HepG2 (cell line): ENCODE results near the gene NDUFAF3. TPM values are rescaled to one million over a fixed set of nuclear protein-coding genes. Genes with fewer than 3 reads are reported as not detected.

Source experiments
- ATAC-seq: fragments of 200-7000 bp; cut with Tn5 transposase; 3 replicates; pipeline ENCODE4 v1.9.1; 2020; ENCODE audit warnings: mild to moderate bottlenecking, moderate library complexity
- BruUV-seq: library from RNA; stranded (reverse); fragments of 400-500 nt; replicated peaks from 2 replicates; lab custom pipeline; 2021; lab: Mats Ljungman, UMichigan
- CTCF ChIA-PET: fragments of 300-600 bp; formaldehyde crosslinking; extraction: SDS; loops from one replicate; lab custom pipeline; 2021; ENCODE audit warnings: low total read pairs, inconsistent platforms, low intra/inter-chr PET ratio; lab: Yijun Ruan, JAX
- POLR2A ChIA-PET: fragments of 350-600 bp; sonication (Branson Sonifier 250); formaldehyde crosslinking; loops from one replicate; lab custom pipeline; 2020; ENCODE audit warnings: antibody characterized with exemption, inconsistent platforms; lab: Yijun Ruan, JAX
- DNase-seq: peaks from one replicate; pipeline ENCODE4 v3.0.0-alpha.2; 2015; ENCODE audit warnings: low spot score
- FAIRE-seq: peaks from 3 replicates; lab custom pipeline; 2011; peaks lifted over from hg19 to GRCh38; lab: Jason Lieb, UNC
- H2AFZ ChIP-seq: one replicate; pipeline ENCODE4 v1.6.1; 2011; ENCODE audit warnings: low read length, inconsistent platforms
- H3K27ac ChIP-seq: fragments of 300-600 bp; 3 replicates; pipeline ENCODE4 v1.8.0; 2011; ENCODE audit warnings: mixed run types, mild to moderate bottlenecking, mixed read lengths, low read length, inconsistent platforms; ENCODE audit not compliant: insufficient read depth; ENCODE audit errors: extremely low read length
- H3K27me3 ChIP-seq, 2 experiments: fragments of 200-600 bp in 1 of 2; 2 replicates in 1 of 2; 3 replicates in 1 of 2; pipeline versions ENCODE4 v1.6.0 to v1.8.0; 2011; ENCODE audit warnings: low read length in 2 of 2, mild to moderate bottlenecking in 2 of 2, moderate library complexity in 2 of 2, inconsistent platforms in 1 of 2; ENCODE audit not compliant: insufficient read depth in 2 of 2, control insufficient read depth in 1 of 2
- H3K36me3 ChIP-seq, 2 experiments: fragments of 200-600 bp in 1 of 2; replicated peaks in 1 of 2; 2 replicates in 1 of 2; 3 replicates in 1 of 2; pipeline versions ENCODE4 v1.5.1 to v1.8.0; 2011; ENCODE audit warnings: low read length in 2 of 2, inconsistent platforms in 1 of 2; ENCODE audit not compliant: insufficient read depth in 2 of 2, control insufficient read depth in 1 of 2
- H3K4me1 ChIP-seq: 2 replicates; pipeline ENCODE4 v1.5.1; 2012; ENCODE audit warnings: low read length, inconsistent platforms; ENCODE audit not compliant: insufficient read depth
- H3K4me2 ChIP-seq: 2 replicates; pipeline ENCODE4 v1.6.0; 2011; ENCODE audit warnings: low read depth, low read length, inconsistent platforms
- H3K4me3 ChIP-seq, 3 experiments: fragments of 200-600 bp in 1 of 3; sonication (generic), shearing (Covaris generic) in 1 of 3; replicated peaks in 1 of 3; 2 replicates each; pipeline ENCODE4 v1.5.1; 2011 to 2016; ENCODE audit warnings: low read length in 3 of 3, inconsistent platforms in 2 of 3, low read depth in 2 of 3, mild to moderate bottlenecking in 2 of 3, control low read depth in 1 of 3, mixed read lengths in 1 of 3; ENCODE audit not compliant: insufficient read depth in 1 of 3
- H3K79me2 ChIP-seq: one replicate; pipeline ENCODE4 v1.6.1; 2011; ENCODE audit warnings: low read length, inconsistent platforms; ENCODE audit not compliant: insufficient read depth
- H3K9ac ChIP-seq: 2 replicates; pipeline ENCODE4 v1.6.0; 2011; ENCODE audit warnings: mild to moderate bottlenecking, low read depth, low read length, inconsistent platforms; ENCODE audit not compliant: insufficient read depth
- H3K9me3 ChIP-seq: 2 replicates; pipeline ENCODE4 v1.5.1; 2012; ENCODE audit warnings: mild to moderate bottlenecking, low read length
- H4K20me1 ChIP-seq: 2 replicates; pipeline ENCODE4 v1.6.0; 2011; ENCODE audit warnings: inconsistent platforms, mild to moderate bottlenecking, low read length, moderate library complexity; ENCODE audit not compliant: insufficient read depth
- CBX1 ChIP-seq: IDR thresholded peaks from one replicate; pipeline ENCODE4 v1.6.1; 2016; ENCODE audit warnings: antibody characterized with exemption, low read depth
- FOXC1 ChIP-seq: sonication (generic); formaldehyde crosslinking; IDR thresholded peaks from 2 replicates; pipeline ENCODE4 v1.8.0; 2022; ENCODE audit warnings: mild to moderate bottlenecking, missing genetic modification reagents, borderline replicate concordance
- FOXM1 ChIP-seq: sonication (generic); formaldehyde crosslinking; IDR thresholded peaks from 2 replicates; pipeline ENCODE4 v1.5.0; 2020; ENCODE audit warnings: missing genetic modification reagents
- THYN1 ChIP-seq: sonication (generic); formaldehyde crosslinking; IDR thresholded peaks from 2 replicates; pipeline ENCODE4 v1.8.1; 2023; ENCODE audit warnings: low read depth, mild to moderate bottlenecking, moderate library complexity, missing genetic modification reagents, borderline replicate concordance
- ZBTB38 ChIP-seq: sonication (generic); formaldehyde crosslinking; IDR thresholded peaks from 2 replicates; pipeline ENCODE4 v1.5.1; 2020; ENCODE audit warnings: mild to moderate bottlenecking, missing genetic modification reagents
- ZNF788 ChIP-seq: sonication (generic); formaldehyde crosslinking; IDR thresholded peaks from 2 replicates; pipeline ENCODE4 v1.5.0; 2020; ENCODE audit warnings: mild to moderate bottlenecking, missing genetic modification reagents, borderline replicate concordance
- WGBS: methylation state at CpG from one replicate; pipeline ENCODE4 v1.1.6; 2017; ENCODE audit warnings: low lambda C conversion rate; 5-methylcytosine and 5-hydroxymethylcytosine counted together
- in situ Hi-C: cut with HindIII; loops from 2 replicates; pipeline ENCODE4 v1.10.0; 2017; ENCODE audit warnings: low pct_unique_long_range_greater_than_20kb; ENCODE audit not compliant: extremely low pct_ligation_motif_present
- intact Hi-C: fragments of 100-400 bp; cut with micrococcal nuclease; formaldehyde crosslinking; loops from one replicate; pipeline ENCODE4 v1.10.0; 2022; ENCODE audit not compliant: unreplicated experiment
- polyA plus RNA-seq, 8 experiments: library from polyadenylated mRNA; depleted of rRNA in 3 of 8; stranded (reverse) in 7 of 8; unstranded in 1 of 8; fragments of >200 nt; fragmentation: Illumina TruSeq in 4 of 8; extraction: Trizol in 4 of 8; gene quantifications; 2 replicates each; pipeline versions ENCODE4 v1.2.1 to v1.2.3, GENCODE V29; 2011 to 2016; ENCODE audit warnings: low read depth in 4 of 8, missing spikeins in 1 of 8, mixed read lengths in 1 of 8; ENCODE audit not compliant: insufficient read depth in 1 of 8
- total RNA-seq, 5 experiments: library from RNA; depleted of rRNA; stranded (reverse); fragments of >200 nt; fragmentation: Illumina TruSeq; extraction: Trizol; gene quantifications; 2 replicates each; pipeline ENCODE4 v1.2.3, GENCODE V29; 2016; ENCODE audit warnings: low read depth in 1 of 5
- TF ChIP-seq, protein P1 (sequence below): sonication (generic); formaldehyde crosslinking; IDR thresholded peaks from 2 replicates; pipeline ENCODE4 v1.4.0; 2020; ENCODE audit warnings: missing genetic modification reagents

NDUFAF3 gene
- total and polyA plus RNA-seq, 2 of the 13 experiments (the other 11 are each of a cell fraction or from before 2014, with no cell fraction given): 39.0 to 50.0 TPM

DNA sequence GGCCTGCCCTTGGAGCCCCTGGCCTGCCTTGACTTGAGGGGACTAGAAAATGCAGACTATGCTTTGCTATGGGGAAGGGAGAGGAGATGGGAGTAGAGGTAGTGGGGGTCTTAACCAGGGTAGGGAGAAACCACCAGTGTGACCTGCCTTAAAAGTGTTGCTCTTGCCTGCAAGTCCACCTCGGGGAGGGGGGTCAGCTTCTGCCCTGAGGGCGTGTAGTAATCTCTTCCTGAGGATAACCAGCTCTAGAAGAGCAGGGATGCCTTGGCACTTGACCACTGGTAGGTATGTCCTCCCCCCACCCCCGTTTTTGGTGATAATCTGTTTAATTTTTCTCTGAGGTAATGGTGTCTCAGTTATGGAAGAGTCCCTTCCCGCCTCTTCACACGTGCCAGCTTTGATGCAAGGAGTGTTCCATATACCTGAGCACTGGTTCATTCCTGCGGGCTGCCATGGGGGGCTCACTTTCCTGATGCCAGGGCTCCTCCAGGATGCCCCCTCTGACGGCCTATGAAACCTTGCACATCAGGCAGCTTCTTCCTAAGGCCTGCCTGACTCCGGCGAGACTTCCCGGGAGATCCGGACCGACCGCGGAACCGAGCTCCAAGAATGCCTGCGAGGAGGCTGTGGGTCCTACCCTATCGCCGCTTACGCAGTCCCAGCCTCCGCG lies 32.7 kb upstream of the NDUFAF3 start:
- intact Hi-C loops: loop anchor here (5.0 kb wide), 1 partner anchor 168 kb away; no protein-coding TSS in a partner anchor
- Histone ChIP-seq H3K4me1 (no peaks in the 10 kb centered on the region), H3K9ac (no peak overlapping the region), H3K79me2 (no peaks in the 10 kb centered on the region), H2AFZ (no peak overlapping the region), H3K27ac (no peak overlapping the region), H3K36me3 (peaks cover 3 to 7% of the 10 kb centered on the region in 2 experiments; a peak in 3 of 5 replicates), H3K9me3 (no peaks in the 10 kb centered on the region)
- FAIRE-seq (no peak), DNase-seq (no peak), ATAC-seq (no peak)
- in situ Hi-C loops: no loop called here
- ChIA-PET CTCF (interaction anchor here (2.1 kb wide), 1 partner anchor 25 kb away, joined by 12 read pairs; no protein-coding TSS in a partner anchor), POLR2A (no interaction called here)
- TF ChIP-seq CBX1: no peak
- no peak for TF ChIP-seq THYN1 (CRISPR knock-in tag)
- TF ChIP-seq, protein P1, sequence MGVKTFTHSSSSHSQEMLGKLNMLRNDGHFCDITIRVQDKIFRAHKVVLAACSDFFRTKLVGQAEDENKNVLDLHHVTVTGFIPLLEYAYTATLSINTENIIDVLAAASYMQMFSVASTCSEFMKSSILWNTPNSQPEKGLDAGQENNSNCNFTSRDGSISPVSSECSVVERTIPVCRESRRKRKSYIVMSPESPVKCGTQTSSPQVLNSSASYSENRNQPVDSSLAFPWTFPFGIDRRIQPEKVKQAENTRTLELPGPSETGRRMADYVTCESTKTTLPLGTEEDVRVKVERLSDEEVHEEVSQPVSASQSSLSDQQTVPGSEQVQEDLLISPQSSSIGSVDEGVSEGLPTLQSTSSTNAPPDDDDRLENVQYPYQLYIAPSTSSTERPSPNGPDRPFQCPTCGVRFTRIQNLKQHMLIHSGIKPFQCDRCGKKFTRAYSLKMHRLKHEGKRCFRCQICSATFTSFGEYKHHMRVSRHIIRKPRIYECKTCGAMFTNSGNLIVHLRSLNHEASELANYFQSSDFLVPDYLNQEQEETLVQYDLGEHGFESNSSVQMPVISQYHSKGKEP (CRISPR knock-in tag): no peak
- no peak for TF ChIP-seq FOXM1 (CRISPR knock-in tag)
- no peak for TF ChIP-seq FOXC1 (CRISPR knock-in tag)
- TF ChIP-seq ZBTB38 (CRISPR knock-in tag): no peak
- TF ChIP-seq ZNF788 (CRISPR knock-in tag): no peak
- TF ChIP-seq, all 625 proteins: peak for 0
- no peak overlapping the region for H3K4me2 ChIP-seq
- H3K27me3 ChIP-seq: no peaks in the 10 kb centered on the region
- no peaks in the 10 kb centered on the region for H4K20me1 ChIP-seq
- 84% methylated on average over 17 of the region's 21 CpGs for WGBS
- no TSS peak for BruUV-seq
- H3K4me3 ChIP-seq: no peak overlapping the region
